NCI-H2196 (cell line): Measurements from ENCODE around the gene RRM2.

Experiments
- DNase-seq: peaks from one replicate; lab custom pipeline; 2025; ENCODE audit not compliant: unreplicated experiment; lab: John Stamatoyannopoulos, UW

Gene RRM2

GRCh38 chr2:10151462-10151861 is 28.9 kb downstream of the RRM2 start:
- DNase-seq: no peak

DNA sequence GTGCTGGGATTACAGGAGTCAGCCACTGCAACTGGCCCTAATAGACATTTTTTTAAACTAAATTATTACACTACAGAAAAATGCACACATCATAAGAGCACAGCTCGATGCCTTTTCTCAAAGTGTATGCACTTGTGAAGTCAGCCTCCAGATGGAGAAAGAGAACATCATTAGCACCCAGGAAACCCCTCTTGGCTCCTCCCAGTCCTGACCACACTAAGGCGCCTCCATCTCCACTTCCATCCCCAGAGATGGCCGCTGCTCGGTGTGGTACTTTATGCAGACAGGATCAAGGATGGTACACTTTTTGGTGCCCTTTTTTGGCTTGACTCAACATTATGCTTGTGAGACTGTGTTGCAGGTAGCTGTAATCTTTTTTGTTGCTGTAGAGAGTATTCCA is 34.8 kb downstream of the RRM2 start:
- DNase-seq: no peak

GRCh38 chr2:10158681-10159080 is 36.1 kb downstream of the RRM2 start:
- no peak for DNase-seq

- no peak for DNase-seq
These were observed 36.5 kb downstream of the RRM2 start for GRCh38 chr2:10159086-10159485.

DNA sequence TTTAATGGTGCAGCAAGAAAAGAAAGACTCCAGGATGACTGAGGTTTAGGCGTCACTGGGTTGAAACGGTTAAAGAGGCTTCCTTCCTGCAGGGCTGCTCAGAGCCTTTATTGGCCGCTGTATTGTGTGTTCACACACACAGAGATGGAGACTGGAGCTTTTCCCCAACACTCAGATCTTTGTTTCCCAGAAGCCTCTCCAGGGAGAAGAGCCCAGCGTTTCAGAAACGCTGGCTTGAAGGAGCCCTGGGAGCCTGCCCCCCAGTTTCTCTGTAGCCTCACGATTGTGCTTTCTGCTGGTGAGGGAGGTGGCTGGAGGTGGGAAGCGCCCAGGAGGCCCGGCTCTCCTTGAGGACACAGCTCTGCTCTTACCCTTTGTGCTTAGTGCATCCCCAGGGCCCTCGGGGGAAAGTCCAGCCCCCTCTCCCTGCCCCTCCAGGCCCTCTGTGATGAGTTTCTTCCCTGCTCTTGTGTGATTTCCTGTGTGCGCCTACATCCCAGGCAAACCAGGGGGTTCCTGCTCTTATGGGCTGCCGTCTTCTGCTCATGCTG is 37.1 kb downstream of the RRM2 start:
- DNase-seq: no peak

DNA sequence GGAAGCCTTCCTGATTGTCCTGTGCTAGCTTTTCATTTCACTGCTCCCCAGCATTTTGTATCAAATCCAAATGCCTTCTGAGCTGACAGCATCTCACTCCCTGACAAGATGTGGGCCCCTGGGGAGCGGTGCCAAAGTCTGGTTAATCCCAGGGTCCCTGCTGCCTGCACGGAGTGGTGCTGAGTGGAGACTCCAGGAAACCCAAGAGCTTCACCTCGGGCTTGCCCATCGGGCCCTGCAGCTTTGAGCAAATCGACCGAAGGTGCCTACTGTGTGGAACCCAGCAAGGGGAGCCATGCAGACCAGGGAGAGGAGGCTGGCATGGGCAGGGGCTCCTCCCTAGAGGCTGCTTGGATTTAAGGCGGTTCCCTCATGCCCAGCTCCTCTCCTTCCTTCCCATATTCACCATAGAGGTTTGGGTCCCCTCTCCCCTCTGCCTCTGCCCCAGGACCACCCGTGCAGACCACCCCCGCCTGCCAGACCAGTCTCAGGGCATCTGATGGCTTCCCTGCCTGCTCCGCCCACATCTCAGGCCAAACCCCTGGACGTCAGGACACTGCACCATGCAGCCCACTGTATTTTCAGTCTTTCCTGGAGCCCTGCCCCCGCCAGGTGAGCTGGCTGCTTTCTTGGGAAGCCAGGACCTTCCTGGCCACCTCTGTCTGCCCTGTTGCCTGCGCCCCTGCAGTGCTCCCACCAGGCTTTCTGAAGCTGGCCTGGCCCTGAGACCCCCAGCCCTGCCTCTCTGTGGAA is 37.8 kb downstream of the RRM2 start:
- DNase-seq: no peak

- DNase-seq: no peak
These were observed 38.8 kb downstream of the RRM2 start for GRCh38 chr2:10161206-10161931.

DNA sequence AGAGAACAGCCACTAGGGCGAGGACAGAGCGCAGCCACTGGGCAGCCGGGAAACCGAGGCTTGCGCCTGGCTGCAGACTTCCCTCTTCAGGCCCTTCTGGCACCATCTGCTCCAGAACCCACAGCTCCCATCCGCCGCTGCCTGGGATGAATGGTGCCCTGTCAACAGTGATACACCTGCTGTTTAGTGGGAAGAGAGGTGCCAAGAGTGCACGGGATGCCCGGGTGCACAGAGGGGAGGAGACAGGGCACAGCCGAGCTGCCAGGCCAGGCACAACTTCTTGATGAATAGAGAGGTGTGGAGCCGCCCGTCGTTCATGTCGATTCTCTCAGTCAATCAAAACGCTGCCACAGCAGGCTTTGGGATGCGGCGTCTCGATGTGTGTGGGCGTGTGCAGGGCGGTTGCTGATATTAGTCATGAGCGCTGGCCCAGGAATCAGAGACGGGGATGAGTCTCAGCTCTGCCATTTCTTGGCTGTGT is 39.5 kb downstream of the RRM2 start:
- DNase-seq: peak; percentile 67

GRCh38 chr2:10162586-10163497 is 40.3 kb downstream of the RRM2 start:
- DNase-seq: no peak

GRCh38 chr2:10163498-10164486 is 41.3 kb downstream of the RRM2 start:
- no peak for DNase-seq

GRCh38 chr2:10164601-10165000 is 42.1 kb downstream of the RRM2 start:
- DNase-seq: no peak

DNA sequence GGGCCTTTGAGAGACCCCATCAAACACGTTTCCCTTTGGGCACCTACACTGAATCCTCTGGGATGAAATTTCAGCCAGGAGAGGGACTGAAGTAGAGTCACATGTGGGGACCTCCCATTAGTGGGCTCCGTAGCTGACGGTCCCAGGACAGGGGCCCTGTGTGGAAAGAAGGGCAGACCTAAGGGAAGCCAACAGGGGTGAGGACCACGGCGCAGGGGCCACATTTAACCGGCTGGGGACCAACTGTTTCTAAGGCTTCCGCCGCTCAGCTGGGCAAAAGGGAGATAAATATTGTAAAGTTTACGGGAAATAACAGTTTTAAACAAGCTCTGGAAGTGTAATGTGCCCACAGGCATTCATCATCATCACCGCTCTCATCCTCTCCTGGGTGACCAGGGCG is 42.7 kb downstream of the RRM2 start:
- DNase-seq: no peak

- DNase-seq: no peak
These were observed 43.5 kb downstream of the RRM2 start for GRCh38 chr2:10165861-10166675.

DNA sequence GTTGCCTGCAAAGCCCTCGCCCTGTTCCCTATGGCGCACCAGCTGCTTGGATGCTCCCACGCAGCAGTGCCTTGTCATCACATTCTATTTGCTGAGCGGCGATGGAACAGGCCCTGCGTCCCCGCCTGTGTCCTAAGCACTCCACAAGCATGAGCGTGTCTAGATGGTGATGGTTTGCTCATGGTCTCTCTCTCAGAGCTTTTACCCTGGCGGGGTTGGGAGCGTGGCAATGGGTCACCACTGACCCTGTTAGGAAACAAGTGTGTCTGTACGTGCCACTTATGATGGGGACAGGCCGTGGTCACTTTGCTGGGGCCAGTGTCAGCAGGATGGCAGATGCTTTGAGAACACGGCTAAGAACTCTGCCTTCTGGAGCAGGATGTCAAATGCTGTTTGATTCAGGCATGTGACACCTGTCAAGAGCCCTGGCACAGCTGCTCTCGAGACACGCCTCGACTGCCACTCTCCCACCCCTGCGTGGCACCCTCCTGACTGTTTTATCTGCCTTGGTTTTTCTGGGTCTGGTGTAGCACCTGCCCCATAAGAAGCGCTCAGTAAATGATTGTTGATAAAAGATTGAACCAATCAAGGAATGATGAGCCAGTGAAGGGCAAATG is 44.2 kb downstream of the RRM2 start:
- no peak for DNase-seq

GRCh38 chr2:10167316-10167715 is 44.8 kb downstream of the RRM2 start:
- DNase-seq: no peak

DNA sequence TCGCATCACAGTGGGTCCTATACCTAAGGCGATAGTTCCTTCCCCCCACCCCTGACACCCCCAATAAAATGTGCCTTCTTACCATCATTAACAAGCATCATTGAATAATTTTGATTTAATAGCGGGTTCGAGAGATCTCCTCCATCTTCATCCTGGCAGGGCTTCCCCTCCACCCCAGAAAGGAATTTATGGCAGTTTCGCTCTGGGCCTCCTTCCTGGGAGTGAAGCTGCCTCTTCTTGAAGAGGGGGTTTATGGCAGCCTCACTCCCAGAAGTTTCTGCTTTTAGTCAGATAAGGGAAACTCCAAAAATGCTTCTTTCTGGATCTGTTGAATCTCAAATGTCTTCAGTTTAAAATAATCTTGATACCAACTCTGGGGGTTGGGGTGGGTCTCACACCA is 45.7 kb downstream of the RRM2 start:
- no peak for DNase-seq

- no peak for DNase-seq
These were observed 46.6 kb downstream of the RRM2 start for GRCh38 chr2:10169053-10169578.

DNA sequence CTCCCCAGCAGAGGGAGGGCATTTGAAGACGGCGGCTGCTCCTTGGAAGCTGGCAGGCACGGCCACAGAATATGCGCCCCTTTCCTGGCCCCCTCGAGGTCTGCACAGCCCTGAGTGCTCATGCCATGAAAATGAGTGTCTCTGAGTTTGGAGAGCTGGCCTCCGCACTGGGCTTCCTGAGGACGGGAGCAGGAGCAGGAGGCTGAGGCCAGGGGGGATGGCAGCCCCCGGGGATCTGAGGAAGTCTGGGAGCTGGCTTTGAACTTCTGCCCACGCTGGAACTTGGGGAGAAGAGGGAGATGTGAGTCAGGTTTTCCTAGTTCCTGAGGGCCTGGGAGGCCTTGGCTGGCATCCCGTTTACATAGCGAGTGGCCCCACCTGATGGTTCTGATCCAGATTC is 47.0 kb downstream of the RRM2 start:
- DNase-seq: no peak
